MCF 10A (cell line): ENCODE results near the gene DUSP15. TPM values are rescaled to one million over a fixed set of nuclear protein-coding genes. Genes with fewer than 3 reads are reported as not detected.
A peak's percentile ranks its signal among the peaks of the same experiment; 100 is the strongest.

Experiments
- BruUV-seq: library from RNA; stranded (reverse); fragments of 400-500 nt; replicated peaks from 2 replicates; lab custom pipeline; 2021; lab: Mats Ljungman, UMichigan
- CTCF ChIA-PET: fragments of 300-600 bp; sonication (Branson Sonifier 250); formaldehyde crosslinking; extraction: SDS; loops from one replicate; lab custom pipeline; 2021; ENCODE audit warnings: antibody characterized with exemption, inconsistent platforms; lab: Yijun Ruan, JAX
- POLR2A ChIA-PET: fragments of 300-600, 350-650 bp; sonication (Branson Sonifier 250); formaldehyde crosslinking; extraction: SDS; loops from one replicate; lab custom pipeline; 2020; ENCODE audit warnings: antibody characterized with exemption, inconsistent platforms; lab: Yijun Ruan, JAX
- DNase-seq: peaks from one replicate; pipeline ENCODE4 v3.0.0-alpha.2; 2018; ENCODE audit not compliant: unreplicated experiment
- H3K27ac Mint-ChIP-seq: one replicate; pipeline ENCODE4 v1.8.0; 2022; ENCODE audit warnings: mild to moderate bottlenecking, low read depth, mixed read lengths; ENCODE audit not compliant: unreplicated experiment
- H3K27me3 Mint-ChIP-seq: one replicate; pipeline ENCODE4 v1.8.0; 2022; ENCODE audit warnings: mixed read lengths; ENCODE audit not compliant: insufficient read depth, unreplicated experiment
- H3K36me3 Mint-ChIP-seq: one replicate; pipeline ENCODE4 v1.8.0; 2022; ENCODE audit warnings: mild to moderate bottlenecking, moderate library complexity, mixed read lengths; ENCODE audit not compliant: insufficient read depth, unreplicated experiment
- H3K4me1 Mint-ChIP-seq: one replicate; pipeline ENCODE4 v1.8.0; 2022; ENCODE audit warnings: mixed read lengths; ENCODE audit not compliant: insufficient read depth, unreplicated experiment
- H3K4me3 Mint-ChIP-seq: one replicate; pipeline ENCODE4 v1.8.0; 2022; ENCODE audit warnings: mild to moderate bottlenecking, moderate library complexity, mixed read lengths; ENCODE audit not compliant: unreplicated experiment
- H3K9me3 Mint-ChIP-seq: one replicate; pipeline ENCODE4 v1.8.0; 2022; ENCODE audit warnings: mixed read lengths; ENCODE audit not compliant: unreplicated experiment
- CTCF ChIP-seq: fragments of 200-600 bp; IDR thresholded peaks from one replicate; pipeline ENCODE4 v1.8.0; 2022; ENCODE audit warnings: antibody characterized with exemption, mild to moderate bottlenecking; ENCODE audit not compliant: unreplicated experiment
- intact Hi-C: fragments of 100-400 bp; cut with micrococcal nuclease; formaldehyde crosslinking; loops from 2 replicates; pipeline ENCODE4 v1.14.1; 2022
- total RNA-seq: library from RNA; stranded (reverse); gene quantifications from 2 replicates; pipeline ENCODE4 v1.2.3, GENCODE V29; 2022

DUSP15 gene
- total RNA-seq, 1 experiment from 2014 or later = not detected

- no peak for TF ChIP-seq CTCF
- Mint-ChIP-seq H3K4me1 (peaks cover 15% of the 10 kb centered on the region), H3K36me3 (no peaks in the 10 kb centered on the region), H3K9me3 (no peaks in the 10 kb centered on the region), H3K4me3 (no peak overlapping the region), H3K27me3 (no peaks in the 10 kb centered on the region), H3K27ac (no peak overlapping the region)
- DNase-seq = peak; percentile 21
- ChIA-PET POLR2A (interaction anchor here (0.6 kb wide), 1 partner anchor 43 kb away, joined by 3 read pairs; no protein-coding TSS in a partner anchor), CTCF (interaction anchor here (0.6 to 3.1 kb wide), 3 partner anchors 12 to 118 kb away, joined by 3 to 20 read pairs (median 6); no protein-coding TSS in a partner anchor)
- intact Hi-C loops = no loop called here
- BruUV-seq = no TSS peak
These were observed 29.2 kb downstream of the DUSP15 start for GRCh38 chr20:31840906-31841816.

- no peak for TF ChIP-seq CTCF
- H3K4me1 Mint-ChIP-seq = peaks cover 18% of the 10 kb centered on the region
- no peaks in the 10 kb centered on the region for H3K36me3 Mint-ChIP-seq
- ChIA-PET CTCF (interaction anchor here (0.6 to 10.4 kb wide), 3 partner anchors 13 to 120 kb away, joined by 3 to 92 read pairs (median 6); no protein-coding TSS in a partner anchor), POLR2A (no interaction called here)
- intact Hi-C loops = no loop called here
- H3K4me3 Mint-ChIP-seq = no peak overlapping the region
- no peaks in the 10 kb centered on the region for H3K9me3 Mint-ChIP-seq
- BruUV-seq = no TSS peak
- no peak overlapping the region for H3K27ac Mint-ChIP-seq
- H3K27me3 Mint-ChIP-seq = no peaks in the 10 kb centered on the region
- no peak for DNase-seq
These were observed 30.4 kb downstream of the DUSP15 start for GRCh38 chr20:31839782-31840487.

- peak; percentile 58 for DNase-seq
- Mint-ChIP-seq H3K27ac (no peak overlapping the region), H3K4me1 (peaks cover 18% of the 10 kb centered on the region), H3K4me3 (no peak overlapping the region), H3K9me3 (no peaks in the 10 kb centered on the region), H3K36me3 (no peaks in the 10 kb centered on the region), H3K27me3 (no peaks in the 10 kb centered on the region)
- ChIA-PET POLR2A (interaction anchor here (0.9 to 1.1 kb wide), 3 partner anchors 16 to 271 kb away, joined by 3 to 4 read pairs (median 4); partner anchors contain the start of gene TM9SF4), CTCF (interaction anchor here (0.5 to 10.4 kb wide), 9 partner anchors 8 to 261 kb away, joined by 3 to 92 read pairs (median 5); partner anchors contain the start of gene FOXS1)
- intact Hi-C loops = no loop called here
- BruUV-seq = no TSS peak
- no peak for TF ChIP-seq CTCF
These were observed 31.6 kb downstream of the DUSP15 start for GRCh38 chr20:31838646-31839292.
